NCI-H69 (cell line): Measurements from ENCODE around the gene SLC51B.
"Not testable (repeated sequence)": the region's sequence is repeated elsewhere in the genome, so short reads cannot be mapped to it uniquely, and the experiment has no call there.

Experiments used
- DNase-seq: peaks from one replicate; lab custom pipeline; 2025; lab: John Stamatoyannopoulos, UW

SLC51B gene

GRCh38 chr15:65044724-65045481 lies at the start of gene SLC51B:
Gene SLC51B (plus strand): TSS chr15:65045387. CDS start chr15:65050005, 4,618 bp downstream.
- peak; percentile 83 for DNase-seq

- no peak for DNase-seq
Observed at GRCh38 chr15:64997066-64997465, 48.1 kb upstream of the SLC51B start.

DNA sequence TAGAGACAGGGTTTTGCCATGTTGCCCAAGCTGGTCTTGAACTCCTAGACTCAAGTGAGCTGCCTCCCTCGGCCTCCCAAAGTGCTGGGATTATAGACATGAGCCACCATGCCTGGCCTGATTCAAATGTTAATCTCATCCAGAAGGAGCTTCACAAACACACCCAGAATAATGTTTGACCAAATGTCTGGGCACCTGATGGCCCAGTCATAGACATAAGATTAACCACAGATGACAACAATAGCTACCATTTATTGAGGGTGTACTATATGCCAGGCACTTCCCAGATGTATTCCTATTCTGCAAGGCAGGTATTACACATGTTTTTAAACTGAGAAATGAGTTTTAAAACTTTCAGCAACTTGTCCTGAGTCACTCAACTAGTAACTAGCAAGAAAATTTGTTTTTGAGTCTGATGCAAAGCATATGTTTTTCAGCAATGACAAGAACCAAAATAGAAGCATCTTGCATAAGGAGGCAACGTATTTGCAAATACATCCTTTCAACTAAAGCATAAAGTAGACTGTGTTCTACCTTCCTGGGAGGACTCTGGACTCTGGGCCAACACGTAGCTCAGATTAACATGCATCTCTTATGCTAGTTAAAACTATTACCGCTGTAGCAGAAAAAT lies 47.3 kb upstream of the SLC51B start:
- no peak for DNase-seq

- no peak for DNase-seq
Observed at GRCh38 chr15:65004993-65005392, 40.2 kb upstream of the SLC51B start.

DNA sequence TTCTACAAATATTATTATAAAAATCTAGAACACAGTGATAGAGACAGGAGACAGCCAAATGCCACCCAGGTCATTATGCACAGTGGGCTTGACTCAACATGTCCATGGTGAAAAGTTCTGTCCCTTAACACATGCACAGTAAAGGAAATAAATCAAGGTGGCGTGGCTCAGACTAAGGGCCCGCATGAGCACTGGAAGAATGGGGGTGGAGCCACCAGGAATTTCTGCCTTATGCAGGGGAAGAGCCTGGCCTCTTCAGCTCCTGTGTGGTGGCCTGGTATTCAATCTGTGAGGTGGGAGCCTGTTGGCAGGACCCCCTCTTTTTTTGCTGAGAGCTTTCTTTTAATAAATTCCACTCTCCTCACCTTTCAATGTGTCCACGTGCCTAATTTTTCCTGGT lies 38.3 kb upstream of the SLC51B start:
- no peak for DNase-seq

DNA sequence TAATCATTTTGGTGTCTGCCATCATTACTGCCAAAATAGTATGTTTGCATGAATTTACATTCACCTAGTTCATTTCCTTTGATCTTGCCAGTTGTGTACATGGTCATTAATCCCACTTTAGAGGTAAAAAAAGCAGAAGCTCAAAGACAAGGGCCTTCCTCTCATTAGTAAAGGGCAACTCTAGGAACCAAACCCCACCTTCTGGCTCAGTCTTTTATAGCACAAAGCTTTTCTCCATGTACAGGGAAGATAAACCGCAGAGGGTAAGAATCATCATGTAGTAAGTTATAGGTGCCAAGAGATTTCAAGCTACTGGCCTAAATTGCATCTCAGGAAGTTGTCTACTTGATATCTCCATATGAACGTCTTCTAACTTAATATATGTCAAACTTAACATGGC lies 36.2 kb upstream of the SLC51B start:
- DNase-seq: no peak

DNA sequence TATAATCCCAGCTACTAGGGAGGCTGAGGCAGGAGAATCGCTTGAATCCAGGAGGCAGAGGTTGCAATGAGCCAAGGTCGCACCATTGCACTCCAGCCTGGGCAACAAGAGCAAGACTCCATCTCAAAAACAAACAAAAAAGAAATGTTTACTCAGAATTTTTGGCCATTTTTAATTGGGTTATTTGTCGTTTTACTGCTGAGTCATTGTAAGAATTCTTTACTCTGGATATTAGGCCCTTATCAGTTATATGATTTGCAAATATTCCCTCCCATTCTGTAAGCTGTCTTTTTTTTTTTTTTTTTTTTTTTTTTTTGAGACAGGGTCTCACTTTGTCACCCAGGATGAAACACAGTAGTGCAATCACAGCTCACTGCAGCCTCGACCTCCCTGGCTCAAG lies 34.0 kb upstream of the SLC51B start:
- DNase-seq: not testable (repeated sequence)

DNA sequence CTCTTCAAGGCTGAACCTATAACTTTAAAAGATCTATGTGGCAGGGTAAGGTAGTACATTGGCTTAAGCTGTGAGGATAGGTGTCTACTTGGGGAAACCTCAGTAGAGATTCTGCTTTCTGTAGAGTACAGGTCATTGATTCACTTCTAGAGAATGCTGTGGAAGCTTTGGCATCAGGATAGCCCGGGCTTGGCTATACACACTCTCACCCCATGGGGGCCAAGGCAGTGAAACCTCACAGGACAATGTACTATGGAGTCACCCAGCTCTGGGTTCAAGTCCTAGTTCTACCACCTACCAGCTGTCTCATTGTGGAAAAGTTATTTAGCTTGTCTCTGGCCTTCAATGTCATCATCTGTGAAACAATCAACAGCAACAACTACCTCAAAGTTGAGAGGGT lies 24.8 kb upstream of the SLC51B start:
- no peak for DNase-seq

DNA sequence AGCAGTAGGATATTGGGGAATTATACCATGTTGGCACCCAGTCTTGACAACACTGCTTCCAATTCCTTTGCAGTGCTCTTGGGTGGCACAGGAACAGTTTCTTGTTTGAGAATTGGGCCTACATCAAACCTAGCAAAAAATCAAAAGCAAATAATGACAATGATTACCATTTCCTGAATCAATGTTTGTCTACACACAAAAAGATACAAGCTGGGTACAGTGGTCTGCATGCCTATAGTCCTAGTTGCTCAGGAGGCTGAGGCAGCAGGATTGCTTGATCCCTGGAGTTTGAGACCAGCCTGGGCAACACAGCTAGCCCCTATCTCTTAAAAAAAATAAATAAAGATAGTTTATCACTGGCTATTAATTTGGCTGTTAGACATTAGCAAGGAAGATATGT lies 23.7 kb upstream of the SLC51B start:
- no peak for DNase-seq

GRCh38 chr15:65026756-65027155 lies 18.4 kb upstream of the SLC51B start:
- no peak for DNase-seq

- no peak for DNase-seq
Observed at GRCh38 chr15:65027593-65027992, 17.6 kb upstream of the SLC51B start.

DNA sequence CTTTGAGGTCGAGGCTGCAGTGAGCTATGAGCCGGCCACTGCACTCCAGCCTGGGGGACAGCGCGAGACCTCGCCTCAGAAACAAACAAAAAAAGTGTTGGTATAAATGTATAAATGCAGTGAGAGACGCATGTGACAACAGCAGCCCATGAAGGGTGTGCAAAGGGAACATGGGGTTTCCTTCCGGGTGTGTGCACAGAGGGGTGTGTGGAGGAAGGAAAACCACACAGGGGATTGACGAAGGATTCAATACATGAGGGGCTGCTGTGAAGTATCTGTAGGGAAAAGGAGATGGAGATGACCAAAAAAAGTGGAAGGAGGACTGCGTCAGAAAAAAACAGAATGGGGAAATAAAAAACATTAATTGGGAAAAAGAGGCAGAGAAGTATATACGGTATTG lies 16.8 kb upstream of the SLC51B start:
- DNase-seq: no peak

GRCh38 chr15:65028921-65029735 lies 16.1 kb upstream of the SLC51B start, which contains the start of gene MTFMT:
Gene MTFMT (minus strand): TSS chr15:65029639. CDS start chr15:65029613, 26 bp downstream.
- peak; percentile 94 for DNase-seq

- no peak for DNase-seq
Observed at GRCh38 chr15:65029736-65030208, 15.4 kb upstream of the SLC51B start.

DNA sequence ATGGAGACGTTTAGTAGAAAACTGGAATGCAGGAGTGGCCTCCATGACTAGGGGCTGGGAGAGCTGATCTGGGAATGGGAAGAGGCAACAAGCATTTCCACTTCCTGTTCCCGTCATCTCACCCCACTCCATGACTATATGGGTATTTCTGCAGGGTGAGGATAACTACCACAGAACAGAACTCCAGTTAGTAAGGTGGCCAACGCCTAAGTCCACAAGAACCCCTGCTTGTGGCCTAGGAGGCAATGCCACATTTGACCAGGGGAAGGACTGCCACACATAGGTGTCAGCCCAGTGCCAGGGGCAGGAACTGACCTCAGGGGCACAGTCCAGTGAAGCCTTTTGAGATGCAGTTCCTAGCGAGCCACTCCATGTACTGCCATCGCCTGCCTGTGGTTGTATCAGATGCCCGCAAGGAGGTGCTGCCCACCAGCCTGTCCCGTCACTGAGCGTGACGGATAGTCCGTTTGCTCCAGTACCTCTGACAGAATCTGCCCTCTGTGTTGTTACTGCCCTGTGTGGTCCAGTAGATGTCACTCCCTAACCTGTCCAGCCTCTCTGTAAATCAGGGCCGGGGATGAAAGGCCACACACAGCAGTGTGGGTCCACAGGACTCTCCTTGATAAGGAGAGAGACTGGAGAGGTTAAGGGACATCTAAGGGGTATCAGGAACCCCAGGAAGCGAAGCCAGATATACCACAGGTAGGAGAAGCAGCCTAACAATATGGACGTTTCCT lies 12.2 kb upstream of the SLC51B start:
- peak; percentile 77 for DNase-seq

- DNase-seq: peak; percentile 77
Observed at GRCh38 chr15:65033659-65034269, 11.4 kb upstream of the SLC51B start.

- DNase-seq: no peak
Observed at GRCh38 chr15:65034719-65035118, 10.5 kb upstream of the SLC51B start.

DNA sequence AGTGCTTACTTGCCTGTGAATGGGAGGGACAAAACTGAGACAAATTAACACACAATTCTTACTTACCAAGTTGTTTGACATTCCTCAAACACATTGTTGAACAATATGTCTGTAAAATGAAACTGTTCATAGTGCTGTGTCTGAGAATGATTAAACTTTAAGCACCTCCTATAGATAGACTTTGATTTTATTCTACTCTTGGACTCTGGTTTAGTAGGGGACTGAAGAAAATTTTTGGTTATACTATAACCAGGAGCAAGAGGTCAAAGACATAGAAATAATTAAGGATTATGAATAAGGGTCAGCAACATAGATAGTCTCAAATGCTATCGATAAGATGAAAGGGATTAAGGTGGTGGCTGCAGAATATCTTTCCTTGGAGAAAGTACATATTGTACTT lies 7.9 kb upstream of the SLC51B start:
- no peak for DNase-seq

DNA sequence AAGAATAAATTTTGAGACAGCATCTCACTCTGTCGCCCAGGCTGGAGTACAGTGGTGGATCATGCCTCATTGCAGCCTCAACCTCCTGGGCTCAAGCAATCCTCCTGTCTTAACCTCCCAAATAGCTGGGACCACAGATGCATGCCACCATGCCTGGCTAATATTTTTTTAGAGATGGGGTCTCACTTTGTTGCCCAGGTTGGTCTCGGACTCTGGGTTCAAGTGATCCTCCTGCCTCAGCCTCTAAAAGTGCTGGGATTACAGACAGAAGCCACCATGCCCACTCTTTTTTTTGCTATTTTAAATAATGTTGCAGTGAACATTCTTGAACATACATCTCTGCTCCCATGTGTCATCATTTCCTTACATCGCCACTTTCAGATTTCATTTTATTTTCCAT lies 6.8 kb upstream of the SLC51B start:
- DNase-seq: no peak

DNA sequence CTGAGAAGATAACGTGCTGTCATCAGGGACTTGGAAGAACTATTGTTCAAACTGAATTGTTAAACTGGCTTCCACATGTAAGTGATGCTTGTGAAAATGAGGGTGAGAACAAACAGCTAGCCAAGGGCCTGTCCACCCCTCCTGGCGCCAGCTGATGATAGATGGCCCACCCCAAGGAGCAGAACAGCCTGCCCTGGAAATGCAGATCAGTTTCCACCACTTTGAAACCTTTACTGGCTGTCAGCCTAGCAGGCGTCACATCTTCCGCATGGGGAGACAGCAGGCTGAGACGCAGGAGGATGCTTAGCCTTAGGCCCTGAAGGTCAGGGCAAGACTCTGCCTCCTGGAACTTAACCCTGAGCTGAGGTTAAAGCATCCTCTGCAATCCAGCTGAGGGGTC lies 6.4 kb upstream of the SLC51B start:
- DNase-seq: no peak

DNA sequence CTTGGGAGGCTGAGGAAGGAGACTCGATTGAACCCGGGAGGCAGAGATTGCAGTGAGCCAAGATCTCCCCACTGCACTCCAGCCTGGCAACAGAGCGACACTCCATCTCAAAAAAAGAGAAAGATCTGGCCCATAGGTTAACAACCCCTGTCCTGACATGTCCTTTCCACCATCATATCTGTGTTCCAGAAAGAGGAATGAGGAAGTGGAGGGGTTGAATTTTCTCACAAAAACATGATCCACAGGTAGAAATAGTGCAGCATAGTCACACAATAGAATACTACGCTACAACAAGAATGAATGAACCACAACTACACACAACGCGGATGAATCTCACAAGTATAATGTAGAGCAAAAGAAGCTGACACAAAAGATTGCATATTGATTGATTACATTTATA lies 4.7 kb upstream of the SLC51B start:
- no peak for DNase-seq

DNA sequence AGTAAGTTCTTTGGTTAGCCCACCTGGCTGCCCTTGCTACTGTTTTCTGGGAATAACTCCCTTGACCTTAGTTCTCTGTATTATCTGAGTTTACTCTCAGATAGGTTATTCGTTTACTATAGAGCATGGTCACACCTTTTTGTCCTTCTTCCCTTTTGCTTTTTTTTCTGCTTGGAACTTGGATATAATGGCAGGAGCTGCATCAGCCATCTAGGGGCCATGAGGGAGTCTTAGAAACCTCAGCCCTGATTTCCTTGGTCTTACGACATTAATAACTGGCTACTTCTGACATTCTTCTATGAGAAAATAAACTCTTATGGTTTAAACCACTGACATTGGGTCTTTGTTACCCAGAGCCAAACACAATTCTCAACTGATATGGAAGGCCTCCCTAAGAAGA lies 3.4 kb upstream of the SLC51B start:
- DNase-seq: no peak
